SIG-M5 treated with dmso at 0.1 percent for 504 hours (cell line): ENCODE data around the gene SOHLH1.
"Not testable (repeated sequence)": the region's sequence is repeated elsewhere in the genome, so short reads cannot be mapped to it uniquely, and the experiment has no call there.

Experiments
- DNase-seq: peaks from one replicate; lab custom pipeline; 2025; ENCODE audit not compliant: unreplicated experiment; lab: John Stamatoyannopoulos, UW

Gene SOHLH1

DNA sequence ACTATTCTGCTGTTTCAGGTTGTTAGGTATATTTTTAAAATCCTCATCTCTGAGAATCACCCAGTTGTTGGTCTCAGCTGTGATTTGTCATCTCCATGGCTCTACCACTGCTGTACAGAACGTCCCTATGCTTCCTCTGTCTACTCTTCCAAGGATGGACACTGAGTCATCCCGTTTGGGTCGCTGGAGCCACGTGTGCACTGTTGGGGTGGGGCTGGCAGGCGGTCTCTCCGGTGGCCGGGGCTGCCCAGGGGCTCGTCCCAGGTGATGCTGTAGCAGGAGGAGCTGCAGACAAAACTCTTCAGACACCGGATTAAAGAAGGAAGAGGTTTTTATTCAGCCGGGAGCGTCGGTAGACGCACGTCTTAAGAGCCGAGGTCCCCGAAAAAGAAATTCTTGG, 19.2 kb downstream of the SOHLH1 start:
- DNase-seq, result no peak

DNA sequence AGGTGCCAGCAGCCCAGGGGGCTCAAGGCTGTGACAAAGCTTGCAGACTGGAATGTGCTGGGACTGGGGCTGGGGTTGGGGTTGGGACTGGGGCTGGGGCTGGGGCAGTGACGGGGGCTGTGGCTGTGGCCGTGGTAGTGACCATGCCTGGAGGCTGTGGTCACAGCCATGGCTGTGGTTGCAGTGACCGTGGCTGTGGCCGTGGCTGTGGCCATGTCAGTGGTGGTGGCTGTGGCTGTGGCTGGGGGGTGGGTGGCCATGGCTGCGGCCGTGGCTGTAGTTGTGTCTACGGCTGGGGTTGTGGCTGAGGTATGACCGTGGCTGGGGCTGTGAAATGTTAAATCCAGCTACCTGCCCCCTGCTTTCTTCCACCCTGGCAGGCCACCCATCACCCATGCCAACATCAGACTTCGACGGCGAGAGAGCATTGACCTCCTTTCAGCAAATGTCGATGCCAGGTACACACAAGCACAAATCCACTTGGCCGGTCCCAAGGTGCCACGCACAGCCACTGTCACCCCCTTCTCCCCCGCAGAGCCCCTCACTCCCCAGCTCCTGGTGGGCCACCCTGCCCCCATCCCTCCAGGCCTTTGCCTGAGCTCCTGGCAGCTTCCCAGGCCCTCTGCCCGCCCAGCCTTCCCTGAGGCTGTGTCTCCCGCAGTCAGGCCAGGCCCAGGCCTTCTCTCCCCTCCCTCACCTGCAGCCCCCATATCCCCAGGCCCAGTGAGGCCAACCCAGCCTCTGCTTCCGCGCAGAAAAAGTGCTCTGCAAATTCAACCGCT, 20.9 kb downstream of the SOHLH1 start:
- DNase-seq, result no peak

DNA sequence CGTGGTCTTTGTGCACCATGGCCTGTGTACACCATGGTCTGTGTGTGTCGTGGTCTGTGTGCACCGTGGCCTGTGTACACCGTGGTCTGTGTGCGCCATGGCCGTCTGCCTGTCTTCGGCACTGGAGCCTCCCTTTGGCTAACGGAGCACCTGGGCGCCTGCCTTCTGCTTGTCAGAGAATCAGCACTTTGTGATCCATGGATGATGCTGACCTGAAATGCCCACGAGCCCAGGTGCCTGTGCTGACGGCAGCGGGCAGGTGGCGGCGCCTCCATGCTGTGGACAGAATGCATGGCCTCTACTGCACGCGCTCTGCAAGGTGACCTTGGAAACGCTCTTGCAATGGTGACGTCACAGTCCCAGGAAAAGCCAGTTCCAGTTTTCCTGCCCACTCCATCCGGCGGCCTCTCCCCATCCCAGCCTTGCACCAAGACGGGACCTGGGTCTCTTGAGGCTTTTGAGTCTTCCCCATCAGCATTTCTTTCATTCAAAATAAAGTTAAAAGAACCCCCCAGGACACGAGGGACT, 21.6 kb downstream of the SOHLH1 start:
- no peak for DNase-seq

DNA sequence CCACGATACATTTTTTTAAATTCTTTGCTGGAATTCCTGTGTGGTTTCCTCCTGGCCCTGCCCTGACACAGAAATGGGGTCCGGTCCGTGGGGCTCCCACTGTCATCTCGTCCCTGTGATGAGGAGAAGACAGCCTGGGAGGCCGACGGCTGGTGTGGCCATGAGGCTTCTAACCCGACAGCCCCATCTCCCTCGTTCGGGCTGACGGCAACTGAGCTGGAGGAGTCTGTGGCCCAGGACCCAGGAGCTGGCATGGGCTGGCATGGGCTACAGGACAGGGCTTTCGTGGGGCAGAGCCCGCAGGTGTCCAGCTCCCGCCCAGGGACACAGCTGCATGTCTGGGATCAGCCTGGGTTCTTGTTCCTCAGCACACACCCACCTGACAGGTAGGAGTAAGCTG, 22.4 kb downstream of the SOHLH1 start:
- no peak for DNase-seq

DNA sequence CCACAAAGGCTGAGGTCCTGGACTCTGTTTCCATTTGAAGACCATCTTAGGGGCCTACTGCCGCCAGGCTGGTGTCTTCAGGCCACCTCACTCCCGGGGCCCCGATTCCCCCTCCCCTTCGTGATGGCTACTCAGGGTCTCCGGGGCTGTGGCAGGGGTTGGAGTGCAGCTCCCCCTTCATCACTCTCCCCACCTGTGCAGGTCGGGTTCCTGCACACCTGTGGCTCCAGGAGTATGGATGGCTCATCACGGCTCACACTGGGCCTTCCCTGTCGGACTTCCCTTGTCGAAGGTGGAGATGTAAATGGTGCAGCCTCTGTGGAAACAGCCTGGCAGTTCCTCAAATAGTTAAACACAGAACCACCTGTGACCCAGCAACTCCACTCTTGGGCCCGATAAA, 24.3 kb downstream of the SOHLH1 start:
- no peak for DNase-seq

DNA sequence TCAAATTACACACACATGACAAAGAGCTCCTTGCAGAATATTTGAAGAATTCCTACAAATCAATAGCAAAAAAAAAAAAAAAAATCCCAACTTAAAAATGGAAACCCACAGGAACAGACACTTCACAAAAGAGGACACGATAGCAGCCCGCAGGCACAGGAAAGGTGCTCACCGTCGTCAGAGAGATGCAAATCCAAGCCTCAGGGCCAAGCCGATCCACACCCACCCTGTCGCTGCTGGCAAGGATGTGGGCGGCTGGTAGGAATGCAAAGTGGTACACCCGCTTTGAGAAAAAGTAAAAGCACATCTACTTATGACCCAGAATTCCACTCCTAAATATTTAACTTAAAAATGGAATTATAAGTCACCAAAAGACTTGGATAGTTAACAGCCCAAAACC, 25.3 kb downstream of the SOHLH1 start:
- no peak for DNase-seq

DNA sequence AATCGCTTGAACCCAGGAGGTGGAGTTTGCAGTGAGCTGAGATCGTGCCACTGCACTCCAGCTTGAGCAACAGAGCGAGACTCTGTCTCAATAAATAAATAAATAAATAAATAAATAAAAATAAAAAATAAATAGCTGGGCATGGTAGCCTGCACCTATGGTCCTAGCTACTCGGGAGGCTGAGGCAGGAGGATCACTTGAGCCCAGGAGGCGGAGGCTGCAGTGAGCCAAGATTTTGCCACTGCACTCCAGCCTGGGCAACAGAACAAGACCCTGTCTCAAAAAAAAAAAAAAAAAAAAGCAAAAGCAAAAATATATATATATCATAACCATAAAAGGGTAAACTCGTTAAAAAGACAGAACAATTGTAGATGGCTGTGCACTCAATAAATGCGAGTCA, 26.5 kb downstream of the SOHLH1 start:
- DNase-seq, result not testable (repeated sequence)

DNA sequence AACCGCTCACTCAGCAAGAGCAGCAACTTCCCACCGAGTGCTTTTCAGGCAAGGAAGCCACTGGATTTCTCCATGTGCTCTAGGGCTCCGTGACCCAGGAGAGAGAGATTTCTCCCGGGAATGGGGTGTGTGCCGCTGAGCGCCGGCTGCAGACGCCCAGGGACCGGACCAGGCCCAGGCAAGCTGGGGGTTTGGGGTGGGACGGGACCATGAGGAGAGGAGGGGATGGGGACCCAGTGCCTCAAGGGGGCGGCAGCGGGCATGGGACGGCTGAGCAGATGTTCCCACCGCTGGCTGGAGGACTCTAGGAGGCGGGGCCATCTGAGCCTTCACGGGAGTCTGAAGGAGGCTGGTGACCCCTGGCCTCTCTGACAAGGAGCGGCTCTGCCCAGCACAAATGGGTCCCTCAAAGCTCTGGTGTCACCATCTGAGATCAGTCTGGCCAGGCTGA, 27.7 kb downstream of the SOHLH1 start:
- no peak for DNase-seq

DNA sequence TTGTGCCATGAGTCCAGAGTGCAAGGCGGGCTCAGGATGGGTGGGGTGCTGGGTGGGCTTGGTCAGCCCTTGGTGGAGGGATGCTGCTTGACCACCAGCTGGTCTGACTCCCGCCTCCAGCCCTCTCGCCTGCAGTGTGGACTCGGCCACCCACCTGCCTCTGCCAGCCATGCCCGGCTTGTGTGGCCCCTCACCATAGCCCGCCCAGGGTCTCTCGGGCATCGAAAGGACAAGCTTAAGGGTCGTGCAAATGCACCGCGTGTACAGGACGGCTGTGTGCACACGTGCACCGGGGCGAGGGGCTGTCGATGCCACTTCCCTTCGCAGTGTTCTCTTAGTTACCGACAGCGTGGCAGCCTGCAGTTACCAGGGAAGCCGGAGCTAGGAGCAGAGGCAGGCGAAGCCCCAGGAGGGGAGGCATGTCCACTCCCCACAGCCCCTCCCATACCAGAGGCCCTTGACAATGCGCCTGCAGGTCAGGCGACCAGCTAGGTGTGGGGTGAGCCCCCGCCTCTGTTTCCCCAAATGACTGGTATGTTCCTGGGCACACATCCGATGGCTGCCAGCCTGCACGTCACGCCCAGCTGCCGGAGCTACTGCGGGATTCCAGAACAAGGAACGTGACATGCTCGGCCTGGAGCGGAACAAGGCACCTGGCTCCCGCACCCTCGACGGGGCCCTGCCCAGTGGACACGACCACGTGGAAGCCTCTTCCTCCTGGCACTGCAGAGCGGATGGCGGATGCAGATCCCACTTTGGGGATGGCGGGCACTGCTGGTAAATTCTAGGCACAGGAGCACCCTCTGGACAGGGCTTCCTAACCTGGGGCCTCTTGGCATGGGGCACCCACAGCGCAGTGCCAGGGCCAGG, 28.3 kb downstream of the SOHLH1 start:
- no peak for DNase-seq

DNA sequence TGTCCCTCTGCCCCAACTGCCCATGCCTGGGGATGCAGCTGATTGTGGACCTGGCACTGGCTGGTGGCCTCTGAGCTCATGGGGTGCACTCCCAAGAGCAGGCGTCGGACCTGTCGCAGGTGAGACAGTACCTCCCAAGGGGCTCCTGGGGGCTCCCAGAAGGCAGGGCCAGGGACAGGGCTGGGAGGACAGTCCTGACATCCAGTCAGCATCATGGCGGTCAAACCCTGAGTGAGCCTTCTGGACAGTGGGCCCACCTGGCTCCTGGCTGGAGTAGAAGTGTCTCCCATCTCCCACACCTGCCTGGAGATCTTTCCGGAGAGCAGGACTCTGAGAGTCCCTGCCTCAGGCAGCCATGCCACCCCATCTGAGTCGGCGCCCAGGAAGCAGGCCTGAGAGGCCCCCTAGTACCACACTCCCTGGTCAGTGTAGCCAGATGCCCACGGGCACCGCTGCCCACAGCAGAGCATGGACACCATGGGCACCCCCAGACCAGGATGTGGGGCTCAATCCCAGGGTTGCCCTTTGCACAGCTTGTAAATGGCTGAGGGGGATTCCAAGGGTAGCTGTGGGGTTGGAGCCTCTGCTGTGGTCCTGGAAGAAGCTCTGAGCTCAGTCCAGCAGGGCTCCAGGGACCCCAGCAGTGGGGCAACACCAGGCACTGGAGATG, 29.5 kb downstream of the SOHLH1 start:
- no peak for DNase-seq

DNA sequence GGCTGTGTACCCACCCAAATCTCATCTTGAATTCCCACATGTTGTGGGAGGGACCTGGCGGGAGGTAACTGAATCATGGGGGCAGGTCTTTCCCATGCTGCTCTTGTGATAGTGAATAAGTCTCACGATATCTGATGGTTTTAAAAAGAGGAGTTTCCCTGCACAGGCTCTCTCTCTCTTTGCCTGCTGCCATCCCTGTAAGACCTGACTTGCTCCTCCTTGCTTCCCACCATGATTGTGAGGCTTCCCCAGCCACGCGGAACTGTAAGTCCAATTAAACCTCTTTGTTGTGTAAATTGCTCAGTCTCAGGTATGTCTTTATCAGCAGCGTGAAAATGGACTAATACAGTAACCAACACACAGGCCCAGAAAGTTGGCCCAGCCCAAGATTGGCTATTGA, 30.3 kb downstream of the SOHLH1 start:
- DNase-seq, result not testable (repeated sequence)

DNA sequence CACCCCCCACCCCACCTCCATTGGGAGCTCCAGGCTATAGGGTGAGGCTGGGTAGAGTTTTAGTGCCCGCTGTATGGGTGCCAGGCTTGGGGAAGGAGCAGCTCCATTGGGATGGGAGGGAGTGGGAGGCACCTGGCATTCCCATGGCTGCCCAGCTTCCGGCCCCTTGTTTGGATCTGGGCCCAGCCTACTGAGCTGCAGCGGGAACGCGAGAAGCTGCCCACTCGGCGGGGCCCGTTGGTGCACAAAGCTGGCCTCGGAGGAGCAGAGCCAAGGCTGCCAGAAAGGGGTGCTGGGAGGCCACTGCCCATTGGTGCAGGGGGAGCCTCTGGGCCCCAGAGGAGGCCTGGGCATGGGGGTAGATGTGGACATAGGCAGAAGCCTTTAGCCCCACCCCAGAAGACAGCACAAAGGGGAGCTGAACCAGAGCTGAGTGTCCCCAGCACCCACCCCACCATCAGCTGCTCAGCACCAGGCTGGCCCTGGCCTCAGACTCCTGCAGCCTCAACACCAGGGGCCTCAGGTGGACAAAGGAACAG, 31.7 kb downstream of the SOHLH1 start:
- no peak for DNase-seq

DNA sequence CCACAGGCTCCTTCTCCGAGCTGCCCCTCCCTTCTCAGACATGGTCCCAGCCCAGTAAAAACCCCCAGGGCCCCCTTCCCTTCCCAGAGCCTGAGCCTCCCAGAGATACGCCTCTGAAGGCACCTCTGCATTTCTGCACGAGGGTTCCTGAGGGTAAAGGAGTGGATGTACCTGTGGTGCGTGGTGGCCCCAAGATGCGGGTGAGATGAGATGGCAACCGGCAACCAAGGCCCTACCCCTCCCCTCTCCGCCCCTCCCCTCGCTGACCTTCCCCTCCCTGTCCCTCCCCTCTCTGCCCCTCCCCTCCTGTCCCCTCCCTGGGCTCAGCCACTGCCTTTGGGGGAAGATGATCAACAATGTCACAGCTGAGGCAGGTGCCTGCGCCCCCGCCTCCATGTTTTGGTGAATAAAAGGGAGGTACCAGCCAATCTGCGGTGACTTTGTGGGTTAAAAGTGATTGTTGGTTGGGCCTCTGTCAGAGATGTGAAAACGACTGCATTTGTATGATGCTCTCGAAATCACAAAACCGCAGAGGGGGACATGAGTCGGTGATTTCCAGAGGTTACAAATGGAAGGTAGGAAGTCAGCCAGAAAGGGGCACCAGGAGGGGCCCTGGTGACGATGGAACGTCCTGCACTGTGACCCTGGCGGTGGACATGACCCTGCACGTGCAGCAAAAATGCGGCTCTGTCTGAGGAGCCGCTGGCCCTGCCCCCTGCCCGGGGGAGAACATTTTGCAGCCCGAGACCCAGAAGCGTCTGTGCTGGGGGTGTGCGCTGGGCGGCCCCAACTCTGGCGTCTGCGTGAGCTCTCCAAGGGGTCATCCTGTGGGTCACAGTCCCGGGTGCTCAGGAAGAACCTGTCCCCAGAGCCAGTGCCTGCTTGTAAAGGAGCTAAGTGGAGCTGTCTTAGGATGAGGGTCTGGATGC, 32.5 kb downstream of the SOHLH1 start:
- no peak for DNase-seq

DNA sequence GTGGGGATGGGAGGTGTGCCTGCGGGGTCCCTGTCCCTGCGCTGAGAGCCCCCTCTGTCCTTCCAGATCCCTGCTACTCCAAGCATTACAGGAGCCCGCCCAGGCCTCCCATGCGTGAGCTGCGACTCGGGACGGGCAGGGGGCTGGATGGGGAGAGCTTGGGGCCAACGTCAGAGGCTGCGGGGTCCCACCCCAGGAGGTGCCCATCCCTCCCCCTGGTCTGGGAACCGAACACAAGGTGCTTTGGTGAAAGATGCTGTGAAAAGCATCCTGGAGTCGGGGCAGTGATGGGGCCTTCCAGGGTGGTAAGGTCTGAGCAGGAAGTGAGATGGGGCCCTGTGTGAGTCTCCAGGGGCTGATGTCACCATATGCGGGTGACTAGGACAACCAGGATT, 33.5 kb downstream of the SOHLH1 start:
- DNase-seq, result peak; percentile 13

DNA sequence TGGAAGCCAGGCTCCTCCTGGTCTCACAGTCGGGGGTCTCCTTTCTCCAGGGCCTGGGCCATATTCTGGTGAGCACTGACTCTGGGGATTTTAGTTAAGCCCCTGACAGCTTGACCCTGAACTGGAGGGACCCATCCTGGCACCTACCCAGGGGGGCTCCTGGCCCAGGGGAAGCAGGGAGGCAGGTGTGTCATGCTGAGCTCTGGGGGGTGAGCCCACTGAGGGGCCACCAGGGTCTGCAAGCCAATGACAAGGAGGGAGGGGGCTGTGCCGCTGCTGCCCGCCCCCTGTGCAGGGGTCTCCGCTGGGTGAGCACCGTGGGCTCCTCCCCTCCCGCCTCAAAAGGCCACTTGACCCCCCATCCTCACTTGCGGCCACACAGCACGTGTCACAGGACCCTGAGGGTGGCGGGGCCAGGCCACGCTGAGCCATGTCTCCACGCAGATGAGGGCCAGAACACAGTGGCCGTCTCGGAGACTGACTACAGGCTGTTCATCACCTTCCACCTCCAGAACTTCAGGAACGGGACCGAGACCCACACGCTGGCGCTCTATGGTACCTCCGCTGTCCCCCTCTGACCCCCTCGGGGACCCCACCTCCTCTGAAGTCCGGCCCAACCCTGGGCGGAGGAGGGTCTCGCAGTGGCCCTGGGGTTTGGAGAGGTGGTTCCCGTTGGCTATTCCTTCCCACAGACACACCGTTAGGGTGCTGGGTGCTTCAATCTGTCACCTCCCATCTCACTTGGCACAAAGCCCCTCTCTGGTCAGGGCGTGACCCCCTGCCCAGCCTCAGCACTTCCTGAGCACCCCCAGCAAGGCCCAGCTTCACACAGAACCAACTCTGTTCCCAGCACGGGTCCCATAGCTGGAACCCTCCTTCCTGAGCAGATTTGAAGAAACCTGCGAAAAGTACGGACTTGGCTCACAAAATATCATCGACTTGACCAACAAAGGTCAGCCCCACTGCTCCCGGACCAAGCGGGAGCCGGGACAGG, 34.2 kb downstream of the SOHLH1 start:
- no peak for DNase-seq

DNA sequence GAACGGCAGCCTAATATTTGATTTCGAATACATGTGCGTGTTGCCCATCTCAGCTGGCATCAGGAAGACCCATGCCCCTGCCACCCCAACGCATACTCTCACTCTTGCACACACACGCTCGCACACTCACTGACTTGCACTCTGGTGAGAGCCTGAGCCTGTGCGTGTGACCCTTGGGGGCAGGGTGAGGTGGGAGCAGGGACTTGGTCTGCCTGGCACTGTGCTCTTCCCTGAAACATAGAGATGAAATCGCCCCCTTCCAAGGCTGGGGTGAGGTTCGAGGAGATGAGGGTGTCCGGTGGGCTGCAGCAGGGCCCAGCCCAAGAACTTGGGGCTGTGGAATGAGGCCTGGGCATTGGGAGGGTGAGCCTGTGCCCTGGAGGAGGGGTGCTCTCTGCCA, 35.0 kb downstream of the SOHLH1 start:
- DNase-seq, result no peak

DNA sequence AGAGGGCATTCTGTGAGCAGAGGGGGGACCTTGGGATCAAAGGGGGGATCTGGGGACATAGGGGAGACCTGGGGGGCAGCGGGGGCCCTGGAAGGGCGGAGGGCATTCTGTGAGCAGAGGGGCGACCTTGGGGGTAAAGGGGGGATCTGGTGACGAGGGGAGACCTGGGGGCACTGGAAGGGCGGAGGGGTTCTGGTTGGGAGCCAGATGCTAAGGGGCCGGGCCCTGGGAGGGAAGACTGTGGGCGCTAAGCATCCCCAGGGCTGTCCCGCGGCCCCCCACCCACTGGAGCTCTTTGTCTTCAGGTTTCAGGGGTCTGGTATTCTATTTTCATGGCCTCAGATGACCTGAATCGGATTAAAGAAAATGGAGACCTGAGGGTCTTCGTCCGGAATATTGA, 35.4 kb downstream of the SOHLH1 start:
- no peak for DNase-seq

DNA sequence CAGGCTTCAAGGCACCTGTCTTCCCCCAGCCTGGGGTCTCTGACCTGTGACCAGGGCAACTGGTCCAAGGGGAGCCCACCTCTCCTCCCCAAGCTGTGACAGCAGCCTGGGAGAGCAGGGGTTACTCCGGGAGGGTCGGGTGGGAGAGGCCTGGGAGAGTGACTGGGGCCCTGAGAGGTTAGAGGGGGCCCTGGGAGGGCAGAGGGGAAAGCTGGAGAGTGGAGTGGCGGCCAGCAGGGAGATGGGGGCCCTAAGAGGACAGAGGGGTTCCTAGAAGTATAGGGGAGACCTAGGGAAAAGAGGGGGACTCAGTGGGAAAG, 35.9 kb downstream of the SOHLH1 start:
- DNase-seq, result no peak
